ENCODE results near the gene GULP1. TPM values are rescaled to one million over a fixed set of nuclear protein-coding genes. Genes with fewer than 3 reads are reported as not detected.

Gene GULP1
- total RNA-seq, 1 donor from 2014 or later: 29.5 TPM

DNA sequence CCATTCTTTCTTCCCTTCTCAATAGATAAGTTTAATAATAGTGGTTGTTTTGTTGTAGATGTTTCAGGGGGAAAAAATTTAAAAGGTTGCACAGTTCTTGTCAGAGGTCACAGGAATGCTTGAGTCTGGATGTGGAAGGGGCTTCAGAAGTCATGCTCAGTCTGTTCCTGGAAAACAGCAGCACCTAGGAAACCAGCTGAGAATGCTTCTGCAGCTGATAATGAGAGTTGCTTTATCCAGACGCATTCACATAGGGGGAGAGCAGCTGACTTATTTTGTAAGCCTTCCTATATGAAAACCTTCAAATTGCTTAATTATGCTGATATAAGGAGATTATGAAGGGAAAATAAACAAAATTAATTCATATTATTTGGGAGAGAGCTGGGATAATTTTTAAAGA lies 235.5 kb downstream of the GULP1 start:
- no peak overlapping the region for H3K4me3 Mint-ChIP-seq (ENCODE audit: unreplicated experiment)
- H3K4me1 Mint-ChIP-seq (ENCODE audit: low read depth): peaks cover 25% of the 10 kb centered on the region

GRCh38 chr2:188527581-188527993 lies 235.9 kb downstream of the GULP1 start:
- Mint-ChIP-seq H3K9me3 (ENCODE audit: low read depth) (peaks cover 3% of the 10 kb centered on the region), H3K36me3 (ENCODE audit: low read depth) (peaks cover 5% of the 10 kb centered on the region), H3K27ac (ENCODE audit: unreplicated experiment) (peak overlapping the region; percentile 28), H3K4me3 (ENCODE audit: unreplicated experiment) (no peak overlapping the region), H3K4me1 (ENCODE audit: low read depth) (peaks cover 25% of the 10 kb centered on the region), H3K27me3 (ENCODE audit: low read depth) (no peaks in the 10 kb centered on the region)
- no peak for DNase-seq (ENCODE audit: low spot score)
- TF ChIP-seq, protein P1, sequence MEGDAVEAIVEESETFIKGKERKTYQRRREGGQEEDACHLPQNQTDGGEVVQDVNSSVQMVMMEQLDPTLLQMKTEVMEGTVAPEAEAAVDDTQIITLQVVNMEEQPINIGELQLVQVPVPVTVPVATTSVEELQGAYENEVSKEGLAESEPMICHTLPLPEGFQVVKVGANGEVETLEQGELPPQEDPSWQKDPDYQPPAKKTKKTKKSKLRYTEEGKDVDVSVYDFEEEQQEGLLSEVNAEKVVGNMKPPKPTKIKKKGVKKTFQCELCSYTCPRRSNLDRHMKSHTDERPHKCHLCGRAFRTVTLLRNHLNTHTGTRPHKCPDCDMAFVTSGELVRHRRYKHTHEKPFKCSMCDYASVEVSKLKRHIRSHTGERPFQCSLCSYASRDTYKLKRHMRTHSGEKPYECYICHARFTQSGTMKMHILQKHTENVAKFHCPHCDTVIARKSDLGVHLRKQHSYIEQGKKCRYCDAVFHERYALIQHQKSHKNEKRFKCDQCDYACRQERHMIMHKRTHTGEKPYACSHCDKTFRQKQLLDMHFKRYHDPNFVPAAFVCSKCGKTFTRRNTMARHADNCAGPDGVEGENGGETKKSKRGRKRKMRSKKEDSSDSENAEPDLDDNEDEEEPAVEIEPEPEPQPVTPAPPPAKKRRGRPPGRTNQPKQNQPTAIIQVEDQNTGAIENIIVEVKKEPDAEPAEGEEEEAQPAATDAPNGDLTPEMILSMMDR (IDR thresholded peaks at IDR 0.05): no peak

More for the DNA sequence above, 235.5 kb downstream of the GULP1 start:
- H3K27me3 Mint-ChIP-seq (ENCODE audit: low read depth): no peaks in the 10 kb centered on the region
- TF ChIP-seq, protein P1 (IDR thresholded peaks at IDR 0.05): no peak
- H3K9me3 Mint-ChIP-seq (ENCODE audit: low read depth): peaks cover 3% of the 10 kb centered on the region
- H3K27ac Mint-ChIP-seq (ENCODE audit: unreplicated experiment): peak overlapping the region; percentile 66
- peaks cover 5% of the 10 kb centered on the region for H3K36me3 Mint-ChIP-seq (ENCODE audit: low read depth)
- no peak for DNase-seq (ENCODE audit: low spot score)

DNA sequence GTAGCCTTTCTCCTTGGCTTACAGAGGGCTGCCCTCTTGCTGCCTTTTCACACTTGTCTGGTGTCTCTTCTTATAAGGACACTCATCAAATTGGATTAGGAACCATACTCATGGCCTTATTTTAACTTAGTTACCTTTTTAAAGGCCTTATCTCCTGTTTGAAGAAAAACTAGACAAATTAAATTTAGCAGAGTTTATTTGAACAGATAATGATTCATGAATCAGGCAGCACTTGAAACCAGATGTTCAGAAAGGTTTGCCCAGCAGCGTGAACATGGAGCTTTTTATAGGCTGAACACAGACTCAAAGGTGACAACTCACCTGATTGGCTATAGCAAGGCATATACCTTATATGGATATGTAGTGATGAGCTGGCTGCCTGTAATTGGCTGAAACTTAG lies 238.0 kb downstream of the GULP1 start:
- Mint-ChIP-seq H3K36me3 (ENCODE audit: low read depth) (peaks cover 5% of the 10 kb centered on the region), H3K27ac (ENCODE audit: unreplicated experiment) (no peak overlapping the region), H3K4me1 (ENCODE audit: low read depth) (peaks cover 29% of the 10 kb centered on the region), H3K9me3 (ENCODE audit: low read depth) (peaks cover 3% of the 10 kb centered on the region), H3K4me3 (ENCODE audit: unreplicated experiment) (no peak overlapping the region), H3K27me3 (ENCODE audit: low read depth) (no peaks in the 10 kb centered on the region)
- TF ChIP-seq, protein P1 (IDR thresholded peaks at IDR 0.05): no peak
- no peak for DNase-seq (ENCODE audit: low spot score)

DNA sequence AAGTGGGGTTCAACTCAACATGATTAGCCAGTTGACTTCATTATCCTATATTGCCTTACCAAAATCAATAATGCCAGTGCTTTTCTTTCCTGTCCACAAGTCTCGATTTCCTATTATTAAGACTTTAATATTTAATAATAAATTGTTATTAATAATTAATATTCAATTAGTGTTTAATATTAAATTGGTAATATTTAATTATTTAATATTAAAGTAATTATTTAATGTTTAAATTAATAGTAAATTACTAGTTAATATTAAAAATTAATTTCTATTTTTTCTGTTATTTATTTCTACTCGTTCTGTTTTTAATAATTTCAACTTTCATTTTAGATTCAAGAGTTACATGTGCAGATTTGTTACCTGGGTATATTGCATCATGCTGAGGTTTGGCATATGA lies 243.2 kb downstream of the GULP1 start:
- Mint-ChIP-seq H3K9me3 (ENCODE audit: low read depth) (peaks cover 18% of the 10 kb centered on the region), H3K27ac (ENCODE audit: unreplicated experiment) (no peak overlapping the region), H3K4me1 (ENCODE audit: low read depth) (peaks cover 8% of the 10 kb centered on the region), H3K36me3 (ENCODE audit: low read depth) (peaks cover 15% of the 10 kb centered on the region), H3K27me3 (ENCODE audit: low read depth) (no peaks in the 10 kb centered on the region), H3K4me3 (ENCODE audit: unreplicated experiment) (no peak overlapping the region)
- TF ChIP-seq, protein P1 (IDR thresholded peaks at IDR 0.05): no peak
- DNase-seq (ENCODE audit: low spot score): no peak

DNA sequence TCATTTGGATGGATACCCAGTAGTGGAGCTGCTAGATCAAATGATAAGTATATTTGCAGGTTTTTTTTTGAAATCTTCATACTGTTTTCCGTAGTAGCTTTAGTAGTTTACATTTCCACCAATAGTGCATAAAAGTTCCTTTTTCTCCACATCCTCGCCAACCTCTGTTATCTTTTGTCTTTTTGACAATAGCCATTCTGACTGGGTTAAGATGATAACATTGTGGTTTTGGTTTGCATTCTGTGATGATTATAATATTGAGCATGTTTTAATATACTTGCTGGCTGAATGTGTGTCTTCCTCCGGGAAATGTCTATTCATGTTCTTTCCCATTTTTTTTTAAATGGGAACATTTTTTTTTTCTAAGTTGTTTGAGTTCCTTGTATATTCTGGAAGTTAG lies 260.0 kb downstream of the GULP1 start:
- Mint-ChIP-seq H3K27ac (ENCODE audit: unreplicated experiment) (no peak overlapping the region), H3K36me3 (ENCODE audit: low read depth) (peaks cover 4% of the 10 kb centered on the region), H3K4me3 (ENCODE audit: unreplicated experiment) (no peak overlapping the region), H3K9me3 (ENCODE audit: low read depth) (peaks cover 3% of the 10 kb centered on the region), H3K27me3 (ENCODE audit: low read depth) (no peaks in the 10 kb centered on the region), H3K4me1 (ENCODE audit: low read depth) (peaks cover 12% of the 10 kb centered on the region)
- no peak for DNase-seq (ENCODE audit: low spot score)
- TF ChIP-seq, protein P1 (IDR thresholded peaks at IDR 0.05): no peak

Measured in chondrocyte (in vitro differentiated cells).